HG03575 (cell line): ENCODE measurements around the gene MOV10.

ENCODE experiments used
- ATAC-seq: cut with Tn5 transposase; IDR thresholded peaks from one replicate; pipeline ENCODE4 v1.9.1; 2021; ENCODE audit not compliant: unreplicated experiment, insufficient number of reproducible peaks, low FRiP score; ENCODE audit errors: extremely low read depth

MOV10 gene

DNA sequence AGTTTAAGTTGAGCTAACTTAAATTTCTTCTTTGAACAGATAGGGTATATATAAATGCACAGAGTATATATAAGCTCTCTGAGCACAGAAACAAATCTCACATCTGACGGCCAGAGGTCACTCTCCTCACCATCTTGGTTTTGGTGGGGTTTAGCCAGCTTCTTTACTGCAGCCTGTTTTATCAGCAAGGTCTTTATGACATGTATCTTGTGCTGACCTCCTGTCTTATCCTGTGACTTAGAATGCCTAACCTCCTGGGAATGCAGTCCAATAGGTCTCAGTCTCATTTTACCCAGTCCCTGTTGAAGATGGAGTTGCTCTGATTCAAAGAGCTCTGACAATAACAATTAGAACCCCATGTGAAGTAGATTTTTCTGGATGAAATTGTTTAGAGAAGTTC lies 1.6 kb upstream of the MOV10 start:
- no peak for ATAC-seq

DNA sequence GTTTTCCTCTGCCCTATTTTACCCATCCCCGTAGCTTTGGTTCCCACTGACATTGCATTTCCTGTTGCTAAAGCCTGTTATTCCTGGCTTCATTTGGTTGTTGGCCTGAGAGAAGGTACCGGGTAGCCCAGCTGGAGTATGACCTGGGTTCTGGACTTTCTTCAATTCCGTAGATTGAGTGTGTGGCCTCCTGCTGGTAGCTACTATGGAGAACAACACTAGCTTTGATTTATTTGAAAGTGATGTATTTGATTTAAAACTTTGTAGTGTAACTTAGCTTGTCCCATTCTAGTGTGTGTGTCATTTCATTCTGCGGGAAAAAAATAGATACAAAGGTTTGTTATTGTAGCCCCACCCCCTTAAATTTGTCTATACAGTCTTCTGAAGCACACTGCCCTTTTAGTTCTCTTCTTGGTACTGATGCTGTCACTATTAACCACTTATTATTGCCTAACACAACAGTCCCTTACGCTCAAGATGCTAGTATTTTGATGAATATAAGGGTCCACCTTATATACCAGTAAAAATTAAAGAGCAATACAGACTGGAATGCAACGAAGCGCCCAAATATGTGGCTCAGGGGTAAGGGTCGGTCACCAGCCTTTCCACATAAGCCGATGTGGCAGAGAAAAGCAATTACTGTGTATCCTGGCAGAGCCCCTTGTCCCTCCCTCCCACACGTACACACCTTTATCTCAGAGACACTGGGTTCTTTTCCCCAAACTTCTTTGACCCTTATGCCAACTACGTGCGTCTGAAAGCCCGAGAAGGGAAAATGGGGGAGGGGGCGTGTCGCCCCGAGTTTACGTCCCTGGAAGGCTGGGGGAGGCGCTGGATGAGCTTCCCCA lies 643 bp upstream of the MOV10 start:
- ATAC-seq: no peak

DNA sequence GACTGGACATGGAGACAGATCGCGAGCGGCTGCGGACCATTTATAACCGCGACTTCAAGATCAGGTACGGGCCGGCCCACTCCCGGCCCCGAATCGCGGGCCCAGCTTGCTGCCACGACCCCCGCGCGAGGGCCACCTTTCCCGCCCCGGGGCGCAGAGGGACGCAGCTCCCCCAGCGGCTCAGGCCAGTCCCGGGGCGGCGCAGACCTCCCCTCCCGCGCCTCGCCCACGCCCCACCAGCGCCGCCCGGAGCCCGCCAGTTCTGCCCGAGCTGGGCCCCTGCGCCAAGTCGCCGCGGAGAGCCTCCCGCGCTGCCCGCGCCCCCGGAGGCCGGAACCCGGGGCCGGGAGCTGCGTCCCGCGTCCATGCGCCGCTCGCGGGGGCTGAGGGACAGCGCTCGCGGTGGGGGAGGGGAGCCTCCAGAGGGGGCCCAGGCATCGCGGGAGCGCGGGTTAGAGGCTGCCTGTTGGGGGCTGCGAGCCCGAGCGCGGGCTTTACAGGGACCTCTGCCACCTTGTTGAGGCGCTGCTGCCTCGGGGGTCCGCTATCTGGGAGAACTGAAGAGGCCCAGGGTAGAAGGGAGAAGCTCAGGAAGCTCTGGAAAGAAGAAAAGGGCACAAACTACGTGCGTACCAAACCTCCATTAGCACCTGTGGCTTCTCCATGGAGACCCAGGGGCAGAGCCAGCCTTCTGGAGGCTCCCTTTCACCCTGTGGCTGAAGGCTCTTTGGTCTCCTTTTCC lies 698 bp downstream of the MOV10 start:
- ATAC-seq: no peak

DNA sequence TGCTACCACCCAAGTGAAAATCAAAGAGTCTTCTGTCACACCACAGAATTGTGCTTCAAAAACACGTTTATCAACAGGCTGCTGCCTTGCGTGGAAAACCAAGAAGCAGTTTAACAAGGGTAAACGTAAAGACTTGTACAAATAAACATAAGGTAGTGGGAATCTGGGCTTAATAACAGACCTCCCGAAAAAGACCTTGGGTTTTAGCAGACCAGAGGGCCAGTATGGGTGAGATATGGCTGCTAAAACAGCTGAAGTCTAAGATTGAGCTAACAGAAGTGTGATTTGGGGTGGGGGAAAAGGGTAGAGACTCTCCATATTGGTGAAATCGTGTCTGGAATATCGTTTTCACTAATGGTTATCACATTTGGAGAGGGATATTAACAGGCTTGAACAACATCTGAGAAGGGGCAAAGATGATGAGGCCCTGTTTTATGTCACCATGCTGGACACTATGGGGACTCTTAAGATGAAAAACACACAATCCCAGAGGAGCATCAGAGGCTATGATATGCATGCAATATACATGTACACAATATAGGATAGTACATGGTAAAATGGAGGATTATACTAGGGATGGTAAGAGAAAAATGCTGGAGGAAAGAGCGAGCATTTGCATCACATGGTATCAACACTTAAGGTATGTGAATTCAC lies 1.4 kb downstream of the MOV10 start:
- ATAC-seq: no peak

DNA sequence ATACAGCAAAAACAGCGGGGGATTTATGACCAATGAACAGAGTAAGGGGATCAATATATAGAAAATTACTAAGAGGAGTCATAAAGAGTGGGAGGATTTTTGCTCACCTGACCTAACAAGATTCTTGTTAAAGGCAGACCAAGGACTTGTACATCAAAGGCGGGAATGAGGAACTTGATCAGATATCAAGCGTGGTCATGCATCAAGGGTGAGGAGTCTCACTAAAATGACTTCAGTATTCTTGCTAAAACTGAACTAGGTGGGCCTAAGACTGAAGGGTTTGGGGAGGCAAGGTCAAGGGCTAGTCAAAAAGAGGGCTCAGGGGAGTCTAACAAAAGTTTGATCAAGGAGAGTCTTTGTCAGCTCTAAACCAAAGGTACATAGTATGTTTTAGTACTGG lies 2.1 kb downstream of the MOV10 start:
- ATAC-seq: no peak

DNA sequence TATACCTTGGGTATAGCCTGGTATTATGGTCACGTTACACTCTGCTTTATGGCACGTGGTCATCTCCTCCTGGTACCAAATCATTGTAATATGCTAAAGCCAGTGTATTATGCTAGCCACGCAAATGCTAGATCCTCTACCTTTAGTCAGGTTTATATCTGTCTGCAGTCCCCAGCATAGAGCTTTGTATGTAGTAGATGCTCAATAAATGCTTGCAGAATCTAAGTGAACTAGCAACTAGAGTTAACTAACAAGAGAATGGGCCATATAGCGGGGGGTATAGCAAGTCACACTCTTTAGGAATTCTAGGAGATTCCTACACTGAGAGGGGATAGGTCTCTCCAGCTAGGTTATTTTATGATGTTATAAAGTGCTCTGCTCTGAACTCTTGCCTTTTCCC lies 3.0 kb downstream of the MOV10 start:
- ATAC-seq: no peak

DNA sequence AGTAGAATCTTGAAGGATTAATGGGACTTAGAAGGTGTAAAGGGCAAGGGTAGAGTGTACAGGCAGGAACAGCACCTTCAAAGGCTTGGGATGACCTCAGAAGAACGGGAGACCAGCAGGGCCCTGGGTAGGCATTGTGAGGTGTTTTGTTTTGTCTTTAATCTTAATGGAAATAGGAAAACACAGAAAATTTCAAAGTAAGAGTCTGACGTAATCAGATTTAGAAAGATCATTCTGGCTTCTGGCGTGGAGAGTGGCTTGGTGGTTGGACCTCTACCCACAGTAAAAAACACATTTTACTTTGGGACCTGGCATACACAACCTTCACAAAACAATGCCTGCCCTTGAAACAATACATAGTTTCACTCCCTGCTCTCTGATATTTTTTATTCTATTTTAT lies 4.1 kb downstream of the MOV10 start:
- ATAC-seq: no peak

DNA sequence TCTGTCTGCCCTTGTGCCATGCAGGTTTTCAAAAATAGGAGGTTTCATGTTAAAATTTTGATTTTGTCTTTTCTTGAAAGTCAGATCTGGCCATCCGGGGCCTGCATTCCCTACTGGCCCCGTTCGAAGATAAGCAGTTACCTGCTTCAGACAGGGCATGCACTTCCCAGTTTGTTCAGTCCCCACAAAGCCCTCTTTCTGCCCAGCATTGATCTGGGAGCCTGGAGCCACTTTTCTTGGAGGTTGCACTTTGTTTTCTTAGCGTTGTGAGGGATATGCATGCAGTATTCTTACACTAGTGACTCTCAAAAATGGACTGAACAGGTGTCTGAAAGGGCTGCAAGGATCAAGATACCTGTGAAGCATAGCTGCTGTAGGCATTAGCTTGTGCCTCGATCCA lies 11.5 kb downstream of the MOV10 start:
- no peak for ATAC-seq

DNA sequence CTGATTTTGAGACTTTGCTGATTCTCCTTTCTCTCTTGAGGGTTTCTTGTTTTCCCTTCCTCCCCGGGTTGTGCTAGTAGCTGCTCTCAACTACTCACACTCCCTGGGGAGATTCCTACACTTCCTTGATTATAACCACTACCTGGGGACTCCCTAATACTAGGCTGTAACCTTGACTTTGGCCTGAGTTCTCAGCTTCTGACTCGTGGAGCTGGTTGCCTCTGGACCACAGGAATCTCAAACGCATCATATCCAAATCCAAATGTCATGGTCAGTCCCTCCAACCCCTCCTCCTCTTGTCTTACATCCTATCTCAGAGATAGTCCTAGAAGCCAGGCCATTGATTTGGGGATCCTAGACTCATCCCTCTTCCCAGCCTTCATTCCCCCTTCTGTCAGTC lies 12.0 kb downstream of the MOV10 start:
- no peak for ATAC-seq

DNA sequence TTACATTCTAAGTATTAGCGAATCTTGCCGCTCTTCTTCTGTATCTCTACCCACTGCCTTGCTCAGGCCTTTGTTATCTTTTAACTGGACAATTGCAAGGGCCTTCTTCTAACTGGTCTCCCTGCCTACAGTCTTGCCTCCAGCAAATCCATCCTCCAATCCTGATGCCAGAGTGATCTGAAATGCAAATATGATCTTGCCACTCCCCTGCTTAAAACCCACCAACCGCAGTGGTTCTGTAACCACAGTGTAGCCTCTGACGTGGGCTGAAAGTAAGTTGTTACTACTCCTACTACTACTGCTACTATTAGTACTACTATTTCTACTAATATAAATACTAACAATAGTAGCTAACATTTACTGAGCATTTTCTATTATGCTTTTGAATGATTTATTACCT lies 12.4 kb downstream of the MOV10 start:
- no peak for ATAC-seq

DNA sequence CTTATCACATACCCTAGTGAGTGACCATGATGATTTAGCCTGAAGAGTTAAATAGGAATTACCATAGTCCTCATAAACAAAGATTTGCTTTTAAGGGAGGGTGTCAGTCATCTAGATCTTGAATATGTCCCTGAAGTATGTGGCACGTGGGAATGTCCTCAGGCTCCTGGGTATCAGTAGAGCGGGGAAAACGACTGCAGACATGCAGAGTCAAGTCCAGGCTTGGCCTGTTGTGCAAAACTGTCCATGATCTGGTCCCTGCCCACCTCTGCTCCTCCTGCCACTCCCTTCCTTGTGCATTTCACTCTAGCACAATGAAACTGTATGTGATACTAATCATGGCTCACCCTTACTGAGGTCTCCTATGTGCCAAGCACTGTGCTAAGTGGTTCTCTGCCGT lies 12.9 kb downstream of the MOV10 start:
- no peak for ATAC-seq

DNA sequence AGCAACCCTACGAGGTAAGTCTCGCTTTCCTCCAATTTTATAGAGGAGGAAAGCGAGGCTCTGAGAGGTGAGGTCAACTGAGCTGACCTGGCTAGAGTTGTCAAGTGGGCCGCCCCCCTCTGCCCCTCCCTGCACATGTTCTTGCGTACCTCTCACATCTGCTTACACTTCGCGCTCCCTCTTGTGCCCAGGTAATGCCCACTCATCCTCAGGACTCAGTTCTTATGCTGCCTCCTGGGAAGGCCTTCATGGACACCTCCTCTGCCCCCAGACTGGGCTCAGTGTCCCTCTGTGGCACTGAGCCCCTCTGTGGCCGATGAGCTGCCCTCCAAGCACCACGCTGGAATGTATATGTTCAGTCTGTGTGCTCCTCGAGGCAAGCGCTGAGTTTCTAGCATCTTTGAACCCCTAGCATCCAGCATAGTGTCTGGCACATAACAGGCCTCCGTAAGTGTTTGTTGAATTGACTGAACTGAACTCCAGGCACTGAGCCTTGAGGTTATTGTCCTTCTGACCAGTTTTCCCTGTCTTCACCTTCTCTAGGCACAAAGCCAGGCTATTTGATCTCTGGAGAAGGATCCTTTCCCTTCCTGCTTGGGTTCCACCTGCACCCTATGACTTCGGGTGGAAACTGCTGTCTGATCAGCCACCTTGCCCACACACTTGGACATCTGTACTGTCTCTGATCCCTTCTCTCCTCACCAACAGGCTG lies 13.5 kb downstream of the MOV10 start:
- no peak for ATAC-seq

DNA sequence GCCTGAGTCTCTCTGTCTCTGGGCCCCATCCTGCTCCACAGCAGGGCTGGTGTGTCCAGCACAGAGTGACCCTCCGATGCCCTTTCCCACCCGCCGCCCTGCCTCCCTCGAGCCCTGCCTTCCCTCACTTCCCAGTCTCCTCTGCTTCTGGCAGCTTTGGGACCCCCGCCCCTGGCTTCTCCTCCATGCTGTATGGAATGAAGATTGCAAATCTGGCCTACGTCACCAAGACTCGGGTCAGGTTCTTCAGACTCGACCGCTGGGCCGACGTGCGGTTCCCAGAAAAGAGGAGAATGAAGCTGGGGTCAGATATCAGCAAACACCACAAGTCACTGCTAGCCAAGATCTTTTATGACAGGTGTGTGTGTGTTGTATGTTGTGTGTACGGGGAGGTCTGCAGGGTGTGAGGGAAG lies 14.3 kb downstream of the MOV10 start:
- ATAC-seq: no peak

DNA sequence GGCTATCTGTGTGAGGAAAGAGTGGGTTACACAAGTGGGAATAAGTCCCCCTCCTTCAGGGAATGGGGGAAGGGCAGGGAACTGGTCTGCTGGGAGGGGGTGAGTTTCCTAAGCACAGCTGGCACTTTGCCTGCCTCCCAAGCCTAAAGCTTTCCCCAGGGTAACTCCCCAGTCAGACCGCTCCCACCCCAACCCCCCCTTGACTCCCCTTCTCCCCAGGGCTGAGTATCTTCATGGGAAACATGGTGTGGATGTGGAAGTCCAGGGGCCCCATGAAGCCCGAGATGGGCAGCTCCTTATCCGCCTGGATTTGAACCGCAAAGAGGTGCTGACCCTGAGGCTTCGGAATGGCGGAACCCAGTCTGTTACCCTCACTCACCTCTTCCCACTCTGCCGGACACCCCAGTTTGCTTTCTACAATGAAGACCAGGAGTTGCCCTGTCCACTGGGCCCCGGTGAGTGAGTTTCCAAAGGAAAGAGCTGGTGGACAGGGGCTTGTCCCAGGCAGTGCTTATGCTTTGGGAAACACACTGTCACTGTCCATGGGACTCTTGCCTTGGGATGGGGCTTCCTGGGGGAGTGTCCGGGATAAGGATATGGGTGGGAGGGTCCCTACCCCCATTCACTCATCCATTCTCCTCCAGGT lies 14.9 kb downstream of the MOV10 start:
- ATAC-seq: no peak

DNA sequence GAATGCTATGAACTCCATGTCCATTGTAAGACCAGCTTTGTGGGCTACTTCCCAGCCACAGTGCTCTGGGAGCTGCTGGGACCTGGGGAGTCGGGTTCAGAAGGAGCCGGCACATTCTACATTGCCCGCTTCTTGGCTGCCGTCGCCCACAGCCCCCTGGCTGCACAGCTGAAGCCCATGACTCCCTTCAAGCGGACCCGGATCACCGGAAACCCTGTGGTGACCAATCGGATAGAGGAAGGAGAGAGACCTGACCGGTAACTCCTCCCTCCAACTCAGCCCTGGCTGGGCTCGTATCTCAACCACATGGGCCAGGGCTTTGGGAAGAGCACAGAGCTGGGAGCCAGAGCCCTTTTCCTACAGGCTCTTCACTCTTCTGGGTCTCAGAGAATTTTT lies 15.4 kb downstream of the MOV10 start:
- no peak for ATAC-seq

DNA sequence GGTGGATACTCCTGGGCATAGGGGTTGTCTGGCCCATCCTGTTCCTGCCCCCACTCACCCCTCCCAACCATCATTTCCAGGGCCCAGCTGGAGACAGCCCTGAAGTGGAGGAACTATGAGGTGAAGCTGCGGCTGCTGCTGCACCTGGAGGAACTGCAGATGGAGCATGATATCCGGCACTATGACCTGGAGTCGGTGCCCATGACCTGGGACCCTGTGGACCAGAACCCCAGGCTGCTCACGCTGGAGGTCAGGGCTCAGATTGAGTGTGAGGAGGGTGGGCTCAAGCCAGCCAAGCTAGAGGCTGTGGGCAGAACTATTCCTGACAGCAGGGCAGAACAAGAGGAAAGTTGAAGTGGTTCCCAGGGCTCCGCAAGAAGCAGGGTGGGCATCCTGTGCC lies 18.2 kb downstream of the MOV10 start:
- ATAC-seq: no peak

DNA sequence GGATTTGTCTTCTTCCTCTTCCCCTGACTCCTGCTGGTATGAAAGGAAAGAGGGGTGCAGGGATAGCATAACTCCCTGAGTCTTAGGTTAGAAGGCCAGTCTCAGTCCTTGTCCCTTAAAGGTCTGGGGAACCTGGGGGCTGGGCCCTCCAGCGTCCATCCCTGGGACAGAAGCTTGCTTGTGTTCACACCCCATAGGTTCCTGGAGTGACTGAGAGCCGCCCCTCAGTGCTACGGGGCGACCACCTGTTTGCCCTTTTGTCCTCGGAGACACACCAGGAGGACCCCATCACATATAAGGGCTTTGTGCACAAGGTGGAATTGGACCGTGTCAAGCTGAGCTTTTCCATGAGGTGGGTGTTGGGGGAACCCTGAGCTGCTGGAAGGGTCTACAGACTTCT lies 19.4 kb downstream of the MOV10 start:
- no peak for ATAC-seq

DNA sequence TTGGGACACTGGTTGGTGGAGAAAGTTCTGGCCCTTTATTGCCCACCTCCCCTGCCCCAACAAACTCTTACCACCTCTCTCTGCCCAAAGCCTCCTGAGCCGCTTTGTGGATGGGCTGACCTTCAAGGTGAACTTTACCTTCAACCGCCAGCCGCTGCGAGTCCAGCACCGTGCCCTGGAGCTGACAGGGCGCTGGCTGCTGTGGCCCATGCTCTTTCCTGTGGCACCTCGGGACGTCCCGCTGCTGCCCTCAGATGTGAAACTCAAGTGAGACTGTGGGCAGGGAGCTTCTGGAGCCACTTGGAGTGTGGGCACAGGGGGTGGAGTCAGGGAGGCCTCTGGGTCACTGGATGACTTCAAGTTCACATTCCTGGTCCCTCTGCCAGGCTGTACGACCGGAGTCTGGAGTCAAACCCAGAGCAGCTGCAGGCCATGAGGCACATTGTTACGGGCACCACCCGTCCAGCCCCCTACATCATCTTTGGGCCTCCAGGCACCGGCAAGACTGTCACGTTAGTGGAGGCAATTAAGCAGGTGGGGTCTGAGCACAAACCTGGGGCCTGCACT lies 20.0 kb downstream of the MOV10 start:
- ATAC-seq: no peak

DNA sequence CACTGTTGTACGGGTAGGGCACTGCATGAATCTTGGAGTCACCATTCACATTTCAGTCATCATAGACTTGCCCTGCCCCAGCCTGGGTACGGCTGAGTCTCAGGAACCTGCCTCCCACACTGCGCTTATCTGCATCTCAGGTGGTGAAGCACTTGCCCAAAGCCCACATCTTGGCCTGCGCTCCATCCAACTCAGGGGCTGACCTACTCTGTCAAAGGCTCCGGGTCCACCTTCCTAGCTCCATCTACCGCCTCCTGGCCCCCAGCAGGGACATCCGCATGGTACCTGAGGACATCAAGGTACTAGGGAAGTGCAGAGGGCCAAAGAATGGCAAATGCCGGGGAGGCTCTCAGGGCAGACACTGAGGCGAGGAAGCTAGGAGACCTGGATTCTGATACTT lies 20.8 kb downstream of the MOV10 start:
- ATAC-seq: no peak
